Activated naive CD4-positive, alpha-beta T cell treated with Interleukin-2 at 50 U/mL for 16 hours (primary cell): ENCODE data around the gene DHFR.
"Not testable (repeated sequence)": the region's sequence is repeated elsewhere in the genome, so short reads cannot be mapped to it uniquely, and the experiment has no call there.

Experiments used
- DNase-seq: peaks from one replicate; pipeline ENCODE4 v3.0.0-alpha.2; 2020

Gene DHFR

GRCh38 chr5:80591352-80591751 lies 63.4 kb downstream of the DHFR start:
- DNase-seq = no peak

DNA sequence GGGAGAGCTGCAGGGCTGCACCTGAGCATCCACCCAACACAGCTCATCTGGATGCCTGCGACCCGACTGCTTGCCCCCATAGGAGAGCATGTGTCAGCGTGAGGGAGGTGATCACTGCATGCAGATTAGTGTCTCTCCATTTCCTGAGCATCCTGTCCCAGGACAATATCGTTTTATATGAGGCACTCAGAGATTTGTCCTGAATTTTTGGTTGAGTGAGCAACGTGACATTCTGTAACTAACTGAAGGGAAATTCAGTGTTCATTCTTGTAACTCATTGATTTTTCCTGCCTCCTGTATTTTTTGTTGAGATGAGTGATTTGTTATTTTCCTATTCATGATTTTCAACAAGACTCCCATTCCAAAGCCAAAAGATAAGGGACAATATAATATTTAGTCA lies 64.0 kb downstream of the DHFR start:
- no peak for DNase-seq

DNA sequence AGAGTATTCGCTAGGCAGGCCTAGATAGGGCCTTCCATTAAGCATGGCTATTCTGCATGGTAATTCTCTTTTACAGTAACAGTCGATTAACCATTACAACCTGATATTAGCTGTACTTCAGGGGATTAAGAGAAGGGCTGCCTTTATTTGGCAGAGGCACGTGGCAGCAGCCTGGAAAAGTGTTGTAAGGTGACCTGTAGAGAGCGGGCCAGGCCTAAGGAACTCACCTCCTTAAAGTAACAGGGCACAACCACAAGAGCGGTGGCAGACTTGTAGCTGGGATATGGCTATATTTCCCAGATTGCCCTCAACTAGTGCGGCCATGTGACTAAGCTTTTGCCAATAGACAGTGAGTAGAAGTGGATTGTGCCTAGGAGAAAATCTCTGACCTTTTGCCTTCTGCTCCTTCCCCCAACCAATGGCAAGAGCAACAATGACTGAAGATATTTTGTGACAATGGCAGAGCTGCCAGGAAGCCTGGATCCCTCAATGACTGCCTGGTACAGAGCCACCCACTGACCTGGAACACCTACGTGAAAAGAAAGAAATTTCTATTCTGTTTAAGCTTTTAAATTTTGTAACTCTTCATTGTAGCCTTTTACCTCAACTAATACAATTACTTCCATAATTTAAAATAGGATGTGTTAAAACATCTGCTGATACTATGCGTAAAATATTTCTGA lies 65.8 kb downstream of the DHFR start:
- DNase-seq = no peak

GRCh38 chr5:80584770-80585169 lies 70.0 kb downstream of the DHFR start:
- no peak for DNase-seq

- DNase-seq = not testable (repeated sequence)
Measured at GRCh38 chr5:80580291-80580690, 74.5 kb downstream of the DHFR start.

GRCh38 chr5:80579050-80579449 lies 75.7 kb downstream of the DHFR start:
- no peak for DNase-seq

DNA sequence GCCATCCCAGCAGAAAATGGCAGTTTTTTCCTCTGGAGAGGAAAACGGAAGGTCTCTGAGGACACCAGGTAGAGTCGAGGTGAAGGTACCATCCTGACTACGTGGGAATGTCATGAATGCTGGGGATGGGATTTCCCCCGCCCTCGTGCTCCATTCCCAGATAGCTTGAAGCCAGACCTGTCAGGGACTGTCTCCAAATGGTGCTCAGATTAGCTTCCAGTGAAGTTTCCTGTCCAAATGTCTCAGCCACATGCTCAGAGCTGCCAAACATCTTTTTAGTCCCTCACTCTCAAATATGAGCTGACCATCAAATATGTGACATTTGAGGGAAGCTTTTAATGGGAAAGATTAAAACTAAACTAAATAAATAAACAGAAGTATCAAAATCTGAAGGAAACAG lies 77.1 kb downstream of the DHFR start:
- DNase-seq = no peak

DNA sequence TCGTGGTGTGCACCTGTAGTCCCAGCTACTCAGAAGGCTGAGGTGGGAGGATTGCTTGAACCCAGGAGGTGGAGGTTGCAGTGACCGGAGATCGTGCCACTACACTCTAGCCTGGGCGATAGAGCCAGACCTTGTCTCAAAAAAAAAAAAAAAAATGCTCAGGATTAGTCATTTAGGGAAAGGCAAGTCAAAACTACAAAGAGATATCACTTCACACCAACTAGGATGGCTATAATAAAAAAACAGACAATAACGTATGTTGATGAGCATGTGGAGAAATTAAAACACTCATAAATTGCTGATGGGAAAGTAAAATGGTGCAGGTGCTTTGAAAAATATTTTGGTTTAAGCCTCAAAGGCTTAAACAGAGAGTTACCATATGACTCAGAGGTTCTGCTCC lies 78.4 kb downstream of the DHFR start:
- no peak for DNase-seq
